Body of pancreas (tissue), 4 donors: Measurements from ENCODE around the gene GLYAT.

Source experiments
- CTCF ChIP-seq, 7 experiments: fragments of 450-650 bp in 4 of 7; fragments of 200-600 bp in 3 of 7; sonication (generic) in 3 of 7; IDR thresholded peaks; one replicate each; pipeline ENCODE4 v1.5.1; 2016 to 2019; ENCODE audit warnings: antibody characterized with exemption in 7 of 7
- POLR2A ChIP-seq, 3 donors: fragments of 450-650 bp; IDR thresholded peaks; one replicate each; pipeline ENCODE4 v1.6.1; 2016; ENCODE audit warnings: antibody characterized with exemption in 3 of 3, mild to moderate bottlenecking in 2 of 3

- no peak for TF ChIP-seq CTCF (IDR thresholded peaks at IDR 0.05)
- no peak for TF ChIP-seq POLR2A (IDR thresholded peaks at IDR 0.05)
Measured at GRCh38 chr11:58771458-58771855, 39.7 kb upstream of the GLYAT start.
